C4-2B (cell line): ENCODE measurements around the gene ANKS6.

Experiments
- H3K27ac ChIP-seq: fragments of 450-650 bp; 2 replicates; pipeline ENCODE4 v1.5.1; 2017
- ZFX ChIP-seq: fragments of 450-650 bp; IDR thresholded peaks from 2 replicates; pipeline ENCODE4 v1.6.1; 2017
- TF ChIP-seq, protein P1 (sequence below): fragments of 450-650 bp; conservative IDR thresholded peaks from 2 replicates; pipeline ENCODE4 v1.5.1; 2017; ENCODE audit warnings: mild to moderate bottlenecking

The ANKS6 gene

DNA sequence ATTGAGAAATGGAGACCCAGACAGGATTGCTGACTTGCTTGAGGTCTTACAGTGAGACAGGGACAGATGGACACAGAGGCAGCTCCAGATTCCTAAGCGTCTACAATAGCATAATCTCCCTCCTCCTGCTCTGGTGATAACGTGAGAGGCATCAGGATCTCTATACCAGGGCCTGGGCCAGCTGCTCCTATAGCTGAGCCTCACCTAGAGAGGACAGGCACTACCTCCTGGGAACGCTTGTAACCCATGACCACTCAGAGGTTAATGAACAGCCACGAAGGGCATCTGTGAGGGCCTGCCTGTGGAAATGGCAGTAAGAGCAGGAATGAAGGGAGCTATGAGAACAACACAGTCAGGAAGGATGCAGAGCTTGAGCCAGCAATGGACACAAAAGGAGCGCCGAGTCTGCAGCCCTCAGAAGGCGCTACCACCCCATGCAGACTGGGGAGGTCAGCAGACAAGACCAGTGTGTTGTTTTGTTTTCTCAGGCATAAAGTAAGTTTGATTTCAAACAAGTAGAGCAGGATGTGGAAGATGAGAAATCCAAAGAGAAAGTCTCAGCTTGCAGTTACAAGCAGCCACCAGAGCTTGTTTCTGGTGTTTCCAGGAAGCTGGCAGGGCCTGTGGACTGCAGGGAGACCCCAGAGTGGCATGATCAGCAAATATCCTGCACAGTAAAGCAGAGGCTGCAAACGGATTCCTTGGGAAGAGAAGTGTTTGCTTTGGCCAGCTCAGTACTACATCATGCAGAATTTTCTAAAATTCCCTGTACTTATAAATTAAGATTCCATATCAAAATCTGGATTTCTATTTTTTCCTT, 17.4 kb downstream of the ANKS6 start:
- H3K27ac ChIP-seq = peak overlapping the region; percentile 3; the same call in 1 of the 2 replicates
- TF ChIP-seq ZFX = no peak
- TF ChIP-seq, protein P1, sequence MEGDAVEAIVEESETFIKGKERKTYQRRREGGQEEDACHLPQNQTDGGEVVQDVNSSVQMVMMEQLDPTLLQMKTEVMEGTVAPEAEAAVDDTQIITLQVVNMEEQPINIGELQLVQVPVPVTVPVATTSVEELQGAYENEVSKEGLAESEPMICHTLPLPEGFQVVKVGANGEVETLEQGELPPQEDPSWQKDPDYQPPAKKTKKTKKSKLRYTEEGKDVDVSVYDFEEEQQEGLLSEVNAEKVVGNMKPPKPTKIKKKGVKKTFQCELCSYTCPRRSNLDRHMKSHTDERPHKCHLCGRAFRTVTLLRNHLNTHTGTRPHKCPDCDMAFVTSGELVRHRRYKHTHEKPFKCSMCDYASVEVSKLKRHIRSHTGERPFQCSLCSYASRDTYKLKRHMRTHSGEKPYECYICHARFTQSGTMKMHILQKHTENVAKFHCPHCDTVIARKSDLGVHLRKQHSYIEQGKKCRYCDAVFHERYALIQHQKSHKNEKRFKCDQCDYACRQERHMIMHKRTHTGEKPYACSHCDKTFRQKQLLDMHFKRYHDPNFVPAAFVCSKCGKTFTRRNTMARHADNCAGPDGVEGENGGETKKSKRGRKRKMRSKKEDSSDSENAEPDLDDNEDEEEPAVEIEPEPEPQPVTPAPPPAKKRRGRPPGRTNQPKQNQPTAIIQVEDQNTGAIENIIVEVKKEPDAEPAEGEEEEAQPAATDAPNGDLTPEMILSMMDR = no peak; the same call in 1 of the 2 replicates

DNA sequence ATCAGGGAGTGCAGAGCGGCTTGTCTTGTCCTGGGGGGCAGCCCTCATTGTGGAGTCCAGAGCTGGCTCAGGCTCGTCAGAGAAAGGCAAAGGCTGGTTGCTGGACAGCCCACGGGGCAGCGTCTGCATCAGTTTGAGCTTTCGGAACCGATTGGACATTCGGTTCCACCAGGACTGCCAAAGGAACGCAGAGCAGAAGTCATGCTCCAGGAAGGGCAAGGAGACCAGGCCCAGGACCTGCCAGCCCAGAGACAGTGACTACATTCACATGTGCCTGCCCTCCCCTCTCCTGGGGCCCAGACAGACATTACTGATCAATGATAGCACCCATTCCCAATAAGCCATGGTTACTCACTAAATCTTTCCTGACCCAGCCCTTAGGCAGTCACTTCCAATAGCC, 18.1 kb downstream of the ANKS6 start:
- no peak overlapping the region for H3K27ac ChIP-seq

DNA sequence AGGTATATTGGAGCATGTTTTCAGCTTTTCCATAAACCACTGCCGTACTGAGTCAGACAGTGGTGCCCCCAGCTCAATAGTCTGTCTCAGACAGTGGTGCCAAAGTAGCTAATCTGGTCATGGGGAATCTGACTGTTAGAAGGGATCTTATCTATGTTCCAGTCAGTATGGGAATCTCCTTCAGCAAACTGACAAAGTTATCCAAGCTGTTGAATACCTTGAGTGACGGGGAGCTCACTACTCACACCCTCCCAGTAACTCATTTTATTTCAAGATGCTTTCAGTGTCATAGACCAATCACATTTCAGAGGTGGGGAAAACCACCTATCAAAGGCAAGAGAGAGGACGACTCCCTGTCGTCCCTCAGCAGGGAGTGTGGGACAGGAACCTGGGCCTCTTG, 18.7 kb downstream of the ANKS6 start:
- no peak overlapping the region for H3K27ac ChIP-seq
- TF ChIP-seq ZFX = no peak
- TF ChIP-seq, protein P1 = no peak

More for the DNA sequence above, 18.1 kb downstream of the ANKS6 start:
- no peak for TF ChIP-seq ZFX
- TF ChIP-seq, protein P1 = no peak

DNA sequence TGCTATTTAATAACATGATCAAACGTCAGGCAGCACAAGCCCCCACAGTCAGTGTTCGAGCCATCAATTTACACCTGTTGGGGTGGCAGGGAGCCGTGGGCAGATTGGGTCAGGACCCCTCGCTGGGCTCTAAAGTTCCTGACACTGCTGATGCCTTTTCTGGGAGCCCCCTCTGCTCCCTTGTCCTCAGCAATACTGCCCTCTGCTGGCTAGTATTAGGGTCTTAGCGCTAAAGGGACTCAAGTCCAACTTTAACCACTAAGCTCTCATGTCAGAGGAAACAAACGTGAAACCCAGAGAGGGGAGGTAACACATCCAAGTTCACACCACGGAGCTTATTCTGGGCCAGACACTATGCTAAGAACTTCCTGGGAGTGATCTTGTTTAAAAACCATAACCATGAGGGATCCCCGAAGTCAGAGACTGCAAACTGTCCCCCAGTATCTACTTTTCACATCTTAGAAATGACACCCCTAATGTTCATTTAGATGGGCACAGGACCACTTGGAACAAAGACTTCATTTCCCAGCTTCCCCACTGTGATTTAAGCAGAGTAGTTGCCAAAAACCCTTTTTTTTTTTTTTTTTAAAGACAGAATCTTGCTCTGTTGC, 20.4 kb downstream of the ANKS6 start:
- H3K27ac ChIP-seq = no peak overlapping the region
- TF ChIP-seq, protein P1 = peak; percentile 82
- TF ChIP-seq ZFX = no peak

DNA sequence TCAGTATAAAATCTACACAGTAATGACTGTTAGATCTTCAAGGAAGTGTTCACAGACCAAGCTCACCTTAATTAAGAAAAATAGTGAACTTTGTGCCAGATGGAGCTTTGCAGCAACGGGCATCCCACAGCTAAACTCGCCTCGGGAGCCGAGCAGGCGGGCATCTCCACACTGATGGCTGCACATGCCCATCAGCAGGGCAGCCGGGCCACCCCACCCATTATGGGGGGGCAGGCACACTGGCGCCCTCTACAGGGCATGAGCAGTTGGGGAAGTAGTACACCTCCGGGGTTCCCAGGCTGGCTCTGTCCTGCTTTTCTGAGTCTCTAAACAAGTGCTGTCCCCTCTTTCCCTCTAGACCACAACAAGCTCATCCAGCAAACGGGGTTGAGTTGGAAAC, 21.6 kb downstream of the ANKS6 start:
- TF ChIP-seq, protein P1 = peak; percentile 59
- TF ChIP-seq ZFX = no peak
- H3K27ac ChIP-seq = no peak overlapping the region

DNA sequence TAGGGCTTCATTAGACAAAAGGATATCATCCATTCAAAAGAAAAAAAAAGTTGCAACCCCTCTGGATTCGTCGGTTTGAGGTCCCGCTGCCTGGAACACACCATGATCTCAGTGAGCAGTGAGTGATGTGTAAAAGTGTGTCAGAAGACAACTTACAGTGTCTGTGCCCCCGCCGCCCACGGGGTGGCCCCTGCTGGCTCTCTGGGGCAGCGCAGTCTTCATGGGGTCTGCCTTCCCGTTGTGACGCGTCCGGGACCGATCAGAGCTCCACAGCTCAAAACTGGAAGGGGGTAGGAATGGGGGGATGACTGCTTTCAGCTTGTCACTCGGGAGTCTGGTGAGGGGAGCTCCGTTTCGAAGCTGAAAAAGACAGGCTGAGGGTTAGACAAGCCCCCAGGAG, 22.6 kb downstream of the ANKS6 start:
- no peak for TF ChIP-seq ZFX
- TF ChIP-seq, protein P1 = no peak
- H3K27ac ChIP-seq = no peak overlapping the region
